Bronchial epithelial cell (primary cell): ENCODE results near the gene ONECUT3. TPM values are rescaled to one million over a fixed set of nuclear protein-coding genes. Genes with fewer than 3 reads are reported as not detected.

ENCODE experiments used
- DNase-seq: peaks from one replicate; pipeline ENCODE4 v3.0.0-alpha.2; 2010; ENCODE audit warnings: low read depth
- FAIRE-seq: peaks from 2 replicates; lab custom pipeline; 2011; peaks lifted over from hg19 to GRCh38; lab: Jason Lieb, UNC
- H3K27me3 ChIP-seq: 2 replicates; pipeline ENCODE4 v1.5.1; 2011; ENCODE audit warnings: low read length; ENCODE audit not compliant: control insufficient read depth, insufficient read depth
- H3K36me3 ChIP-seq: 2 replicates; pipeline ENCODE4 v1.5.1; 2011; ENCODE audit warnings: low read length; ENCODE audit not compliant: control insufficient read depth, insufficient read depth
- H3K4me3 ChIP-seq: 2 replicates; pipeline ENCODE4 v1.5.1; 2011; ENCODE audit warnings: mild to moderate bottlenecking, low read depth, low read length, control low read depth
- CTCF ChIP-seq: IDR thresholded peaks from 2 replicates; pipeline ENCODE4 v1.5.1; 2011; ENCODE audit warnings: mild to moderate bottlenecking, moderate library complexity, low read length, control low read depth, inconsistent platforms; ENCODE audit not compliant: insufficient read depth, severe bottlenecking
- total RNA-seq: library from RNA; depleted of rRNA; stranded (reverse); fragments of >200 nt; gene quantifications from 2 replicates; pipeline ENCODE4 v1.2.1, GENCODE V29; 2014

Gene ONECUT3
- total RNA-seq, 1 donor from 2014 or later, result under 0.01 TPM

DNA sequence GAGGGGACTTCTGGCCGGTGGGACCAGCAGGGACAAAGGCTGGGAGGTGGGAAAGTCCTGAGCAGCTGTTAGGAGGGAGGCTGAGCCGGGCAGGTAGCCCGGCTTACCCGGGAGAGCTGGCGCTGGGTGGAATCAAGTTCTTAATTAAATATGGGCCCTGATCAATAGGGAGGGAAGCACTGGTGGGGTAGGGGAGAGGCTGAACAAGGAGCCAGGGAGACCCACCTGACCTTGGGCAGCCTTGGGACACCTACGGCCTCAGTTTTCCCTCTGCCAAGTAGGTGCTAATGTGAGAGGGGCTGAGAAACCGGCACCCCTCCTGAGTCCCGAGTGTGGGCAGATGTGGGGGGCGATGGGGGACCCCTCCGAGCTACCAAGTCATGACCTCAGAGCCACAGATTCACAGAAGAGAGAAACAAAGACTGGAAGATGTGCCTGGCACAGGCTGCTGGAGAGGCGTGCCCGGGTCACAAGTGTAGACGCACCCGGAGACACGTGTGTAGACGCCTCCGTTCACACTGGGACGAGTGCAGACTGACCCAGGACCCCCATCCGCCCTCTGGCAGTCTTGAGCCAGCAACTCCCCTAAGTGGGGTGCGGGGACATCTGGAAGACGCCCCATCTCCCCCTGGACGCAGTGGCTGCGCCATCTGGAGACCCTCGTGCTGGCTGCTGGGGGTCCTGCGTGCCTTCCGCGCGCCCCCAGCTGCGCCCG, 8.4 kb downstream of the ONECUT3 start:
- Histone ChIP-seq H3K27me3 (peaks cover 65% of the 10 kb centered on the region), H3K4me3 (no peak overlapping the region), H3K36me3 (no peaks in the 10 kb centered on the region)
- DNase-seq (no peak), FAIRE-seq (no peak)
- TF ChIP-seq CTCF, result no peak

GRCh38 chr19:1762243-1763117, 9.2 kb downstream of the ONECUT3 start:
- DNase-seq, result no peak
- Histone ChIP-seq H3K36me3 (no peaks in the 10 kb centered on the region), H3K4me3 (no peak overlapping the region), H3K27me3 (peaks cover 66% of the 10 kb centered on the region)
- TF ChIP-seq CTCF, result no peak
- FAIRE-seq, result no peak

DNA sequence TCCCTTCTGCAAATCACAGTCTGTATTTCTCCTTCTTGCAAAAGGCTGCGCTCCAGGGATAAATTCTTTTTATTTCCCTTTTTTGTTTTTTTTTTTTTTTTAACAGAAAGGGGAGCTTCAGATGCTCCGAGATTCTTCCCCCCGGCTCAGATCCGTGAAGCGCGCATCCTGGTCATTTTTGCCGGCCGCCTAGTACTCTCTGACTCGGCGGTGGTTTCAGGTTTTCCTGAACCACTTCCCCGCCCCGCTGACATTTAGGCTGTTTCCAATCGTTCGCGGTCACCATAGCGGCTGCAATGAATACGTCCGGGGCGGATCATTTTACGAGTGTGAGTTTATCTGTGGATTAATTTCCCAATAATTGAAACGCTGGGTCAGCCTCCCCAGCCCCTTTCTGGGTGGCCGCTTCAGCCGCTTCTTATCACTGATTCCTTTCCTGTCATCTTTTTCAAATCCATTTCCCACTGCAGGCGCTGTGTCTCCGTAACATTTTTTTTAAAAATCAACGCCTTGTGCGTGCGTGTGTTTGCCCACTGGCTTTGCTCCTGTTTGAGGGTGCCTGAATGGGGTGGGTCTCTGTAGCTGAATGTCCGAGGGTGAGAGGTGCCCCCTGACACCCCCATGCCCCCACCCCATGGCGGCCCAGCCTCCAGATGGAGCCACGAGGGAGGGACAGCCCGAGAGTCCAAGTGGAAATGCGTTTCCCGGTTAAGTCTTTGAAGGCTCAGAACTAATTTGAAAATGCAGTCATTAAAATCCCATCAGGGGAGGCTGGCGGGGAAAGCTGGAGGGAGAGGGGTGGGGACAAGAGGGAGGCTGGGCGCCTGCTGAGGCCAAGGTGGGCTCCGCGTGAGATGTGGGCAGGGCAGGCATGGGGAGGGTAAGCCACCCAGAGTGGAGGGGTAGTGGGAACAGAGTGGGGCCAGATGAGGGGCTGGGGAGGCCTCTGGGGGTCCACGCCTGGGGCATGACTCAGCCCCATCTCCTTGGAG, 10.6 kb downstream of the ONECUT3 start:
- DNase-seq, result no peak
- TF ChIP-seq CTCF, result no peak
- FAIRE-seq, result no peak
- H3K4me3 ChIP-seq, result no peak overlapping the region
- no peaks in the 10 kb centered on the region for H3K36me3 ChIP-seq
- H3K27me3 ChIP-seq, result peaks cover 60% of the 10 kb centered on the region

DNA sequence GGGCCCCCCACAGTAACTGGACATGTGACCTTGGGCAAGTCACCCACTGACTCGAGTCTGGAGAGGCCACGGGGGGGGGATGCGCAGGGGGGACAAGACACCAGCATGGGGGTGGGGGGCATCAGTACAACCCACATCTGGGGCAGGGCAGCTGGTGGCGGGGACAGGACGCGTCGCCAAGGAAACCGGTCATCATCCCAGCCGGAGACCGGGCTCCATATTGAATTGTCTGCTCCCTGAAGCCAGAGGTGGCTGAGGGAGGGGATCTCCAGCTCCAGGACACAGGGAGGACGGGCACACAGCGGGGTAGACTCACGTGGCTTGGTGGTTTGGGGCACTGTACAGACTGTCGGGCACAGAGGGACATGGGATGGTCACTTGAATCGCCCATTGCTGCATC, 11.4 kb downstream of the ONECUT3 start:
- Histone ChIP-seq H3K36me3 (no peaks in the 10 kb centered on the region), H3K4me3 (no peak overlapping the region), H3K27me3 (peaks cover 54% of the 10 kb centered on the region)
- DNase-seq, result no peak
- no peak for TF ChIP-seq CTCF
- no peak for FAIRE-seq

DNA sequence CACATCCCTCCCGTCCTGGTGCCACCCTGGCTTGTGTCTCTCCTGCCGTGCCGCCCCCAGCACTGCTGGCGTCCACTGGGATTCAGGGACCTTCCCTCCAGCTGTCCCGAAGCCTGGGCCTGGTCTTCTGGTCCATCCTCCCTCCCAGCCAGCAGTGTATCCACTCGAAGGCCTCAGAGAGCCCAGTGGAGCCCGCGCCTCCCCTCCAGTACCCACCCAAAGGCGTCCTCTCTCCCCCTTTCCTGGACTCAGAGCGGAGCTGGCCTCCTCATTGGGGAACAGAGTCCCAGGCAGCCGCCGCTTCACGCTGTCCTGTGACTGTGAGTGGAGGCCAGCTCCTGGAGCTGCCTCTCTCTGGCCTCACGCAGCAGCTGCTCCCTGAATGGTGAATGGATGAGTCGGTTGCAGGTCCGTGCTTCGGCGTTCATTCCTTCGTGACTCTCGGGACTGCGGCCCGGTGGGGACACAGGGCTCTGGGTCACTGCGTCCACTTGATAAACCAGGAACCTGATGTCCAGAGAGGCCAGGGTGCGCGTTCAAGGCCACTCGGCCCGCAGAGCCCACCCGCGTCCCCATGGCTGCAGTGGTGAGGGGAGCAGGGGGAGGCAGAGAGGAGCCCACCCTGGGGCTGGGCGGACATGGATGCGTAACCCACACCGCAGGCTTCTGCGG, 12.1 kb downstream of the ONECUT3 start:
- H3K27me3 ChIP-seq, result peaks cover 48% of the 10 kb centered on the region
- H3K4me3 ChIP-seq, result no peak overlapping the region
- TF ChIP-seq CTCF, result no peak
- no peak for DNase-seq
- no peaks in the 10 kb centered on the region for H3K36me3 ChIP-seq
- no peak for FAIRE-seq
